GM10248 (cell line): ENCODE results near the gene ACTN4.

Experiments used
- CTCF ChIA-PET: fragments of 300-600 bp; sonication (Branson Sonifier 250); formaldehyde crosslinking; extraction: SDS; loops from one replicate; lab custom pipeline; 2021; ENCODE audit warnings: antibody characterized with exemption; lab: Yijun Ruan, JAX
- POLR2A ChIA-PET: fragments of 350-650 bp; sonication (Branson Sonifier 250); formaldehyde crosslinking; extraction: SDS; loops from one replicate; lab custom pipeline; 2020; ENCODE audit warnings: antibody characterized with exemption; lab: Yijun Ruan, JAX
- DNase-seq: peaks from one replicate; pipeline ENCODE4 v3.0.0; 2012; ENCODE audit errors: extremely low spot score
- CTCF ChIP-seq: IDR thresholded peaks from 2 replicates; pipeline ENCODE4 v1.5.1; 2012; ENCODE audit warnings: mild to moderate bottlenecking, low read depth; ENCODE audit errors: extremely low read depth, missing control alignments, control extremely low read depth

Gene ACTN4

GRCh38 chr19:38740932-38741331 lies 93.5 kb downstream of the ACTN4 start:
- no peak for DNase-seq
- TF ChIP-seq CTCF = no peak
- POLR2A ChIA-PET = no interaction called here
- CTCF ChIA-PET = interaction anchor here (1.1 to 1.9 kb wide), 2 partner anchors 29 kb away, joined by 3 to 9 read pairs; no protein-coding TSS in a partner anchor

GRCh38 chr19:38741670-38742069 lies 94.2 kb downstream of the ACTN4 start:
- ChIA-PET CTCF (interaction anchor here (1.1 kb wide), 1 partner anchor 28 kb away, joined by 3 read pairs; no protein-coding TSS in a partner anchor), POLR2A (interaction anchor here (0.6 kb wide), 1 partner anchor 275 kb away, joined by 3 read pairs; no protein-coding TSS in a partner anchor)
- no peak for TF ChIP-seq CTCF

GRCh38 chr19:38742296-38742695 lies 94.8 kb downstream of the ACTN4 start:
- DNase-seq = no peak
- no peak for TF ChIP-seq CTCF
- ChIA-PET POLR2A (interaction anchor here (0.6 kb wide), 1 partner anchor 274 kb away, joined by 3 read pairs; no protein-coding TSS in a partner anchor), CTCF (interaction anchor here (1.1 kb wide), 1 partner anchor 27 kb away, joined by 3 read pairs; no protein-coding TSS in a partner anchor)

More at GRCh38 chr19:38741670-38742069, 94.2 kb downstream of the ACTN4 start:
- DNase-seq = no peak

GRCh38 chr19:38742906-38743305 lies 95.5 kb downstream of the ACTN4 start:
- DNase-seq = no peak
- CTCF ChIA-PET = no interaction called here

GRCh38 chr19:38743394-38744297 lies 96.2 kb downstream of the ACTN4 start:
- no peak for TF ChIP-seq CTCF
- DNase-seq = no peak
- POLR2A ChIA-PET = interaction anchor here (0.6 kb wide), 1 partner anchor 61 kb away, joined by 3 read pairs; no protein-coding TSS in a partner anchor
- CTCF ChIA-PET = no interaction called here

More at GRCh38 chr19:38742906-38743305, 95.5 kb downstream of the ACTN4 start:
- TF ChIP-seq CTCF = no peak
- POLR2A ChIA-PET = interaction anchor here (0.6 kb wide), 1 partner anchor 60 kb away, joined by 3 read pairs; no protein-coding TSS in a partner anchor

GRCh38 chr19:38744298-38744681 lies 96.8 kb downstream of the ACTN4 start, which contains the start of gene CAPN12:
TSS of gene CAPN12 (minus strand) at chr19:38744474. CDS start at chr19:38744165, 309 bp downstream.
- no peak for TF ChIP-seq CTCF
- ChIA-PET POLR2A (no interaction called here), CTCF (no interaction called here)
- no peak for DNase-seq
